ENCODE data around the gene AJAP1. TPM values are rescaled to one million over a fixed set of nuclear protein-coding genes. Genes with fewer than 3 reads are reported as not detected.

Gene AJAP1
- total RNA-seq, 2 donors from 2014 or later, result 0.04 to 0.08 TPM

GRCh38 chr1:4837031-4837600 is 182.7 kb downstream of the AJAP1 start:
- H3K27me3 ChIP-seq, result no peaks in the 10 kb centered on the region
- H3K27ac ChIP-seq, result no peak overlapping the region
- H3K4me3 ChIP-seq, result no peak overlapping the region
- no peaks in the 10 kb centered on the region for H3K9me3 ChIP-seq
- no peak for DNase-seq (ENCODE audit: low spot score)
- no peak for TF ChIP-seq CTCF (IDR thresholded peaks at IDR 0.05)
- no peaks in the 10 kb centered on the region for H3K4me1 ChIP-seq
- no peaks in the 10 kb centered on the region for H3K36me3 ChIP-seq

GRCh38 chr1:4837752-4838151 is 183.3 kb downstream of the AJAP1 start:
- no peak overlapping the region for H3K4me3 ChIP-seq
- H3K36me3 ChIP-seq, result no peaks in the 10 kb centered on the region
- DNase-seq (ENCODE audit: low spot score), result no peak
- H3K9me3 ChIP-seq, result no peaks in the 10 kb centered on the region
- no peak overlapping the region for H3K27ac ChIP-seq
- TF ChIP-seq CTCF (IDR thresholded peaks at IDR 0.05), result no peak
- H3K27me3 ChIP-seq, result no peaks in the 10 kb centered on the region
- no peaks in the 10 kb centered on the region for H3K4me1 ChIP-seq

DNA sequence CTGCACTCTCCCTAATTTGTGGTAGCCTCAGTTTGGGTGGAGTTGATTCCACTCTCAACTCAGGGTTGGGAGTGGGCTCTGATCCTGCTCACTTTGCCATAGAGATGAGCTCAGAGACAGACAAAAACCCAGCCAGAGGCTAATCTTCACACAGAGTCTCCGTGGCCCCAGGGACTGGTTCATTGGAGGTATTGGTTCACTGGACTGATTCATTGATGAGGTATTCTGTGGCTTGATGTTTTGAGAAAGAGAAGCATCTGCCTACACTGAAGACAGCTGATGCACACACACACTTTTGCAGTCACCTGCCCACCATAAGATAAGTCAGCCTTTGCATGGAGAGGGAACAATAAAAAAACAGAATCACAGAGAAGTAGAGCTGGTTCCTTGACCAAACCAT is 183.8 kb downstream of the AJAP1 start:
- TF ChIP-seq CTCF (IDR thresholded peaks at IDR 0.05), result no peak
- Histone ChIP-seq H3K27ac (no peak overlapping the region), H3K4me3 (no peak overlapping the region), H3K4me1 (no peaks in the 10 kb centered on the region), H3K36me3 (no peaks in the 10 kb centered on the region), H3K9me3 (no peaks in the 10 kb centered on the region), H3K27me3 (no peaks in the 10 kb centered on the region)
- DNase-seq (ENCODE audit: low spot score), result no peak
